ENCODE results near the gene GOLGA6L6.
"Not testable (repeated sequence)": the region's sequence is repeated elsewhere in the genome, so short reads cannot be mapped to it uniquely, and the experiment has no call there.

GOLGA6L6 gene, protein sequence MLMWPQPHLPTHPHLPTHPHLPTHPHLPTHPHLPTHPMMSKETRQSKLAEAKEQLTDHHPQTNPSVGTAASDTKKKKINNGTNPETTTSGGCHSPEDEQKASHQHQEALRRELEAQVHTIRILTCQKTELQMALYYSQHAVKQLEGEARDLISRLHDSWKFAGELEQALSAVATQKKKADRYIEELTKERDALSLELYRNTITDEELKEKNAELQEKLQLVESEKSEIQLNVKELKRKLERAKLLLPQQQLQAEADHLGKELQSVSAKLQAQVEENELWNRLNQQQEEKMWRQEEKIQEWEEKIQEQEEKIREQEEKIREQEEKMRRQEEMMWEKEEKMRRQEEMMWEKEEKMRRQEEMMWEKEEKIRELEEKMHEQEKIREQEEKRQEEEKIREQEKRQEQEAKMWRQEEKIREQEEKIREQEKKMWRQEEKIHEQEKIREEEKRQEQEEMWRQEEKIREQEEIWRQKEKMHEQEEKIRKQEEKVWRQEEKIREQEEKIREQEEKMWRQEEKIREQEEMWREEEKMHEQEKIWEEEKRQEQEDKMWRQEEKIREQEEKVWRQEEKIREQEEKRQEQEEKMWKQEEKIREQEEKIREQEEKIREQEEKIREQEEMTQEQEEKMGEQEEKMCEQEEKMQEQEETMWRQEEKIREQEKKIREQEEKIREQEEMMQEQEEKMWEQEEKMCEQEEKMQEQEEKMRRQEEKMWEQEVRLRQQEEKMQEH

DNA sequence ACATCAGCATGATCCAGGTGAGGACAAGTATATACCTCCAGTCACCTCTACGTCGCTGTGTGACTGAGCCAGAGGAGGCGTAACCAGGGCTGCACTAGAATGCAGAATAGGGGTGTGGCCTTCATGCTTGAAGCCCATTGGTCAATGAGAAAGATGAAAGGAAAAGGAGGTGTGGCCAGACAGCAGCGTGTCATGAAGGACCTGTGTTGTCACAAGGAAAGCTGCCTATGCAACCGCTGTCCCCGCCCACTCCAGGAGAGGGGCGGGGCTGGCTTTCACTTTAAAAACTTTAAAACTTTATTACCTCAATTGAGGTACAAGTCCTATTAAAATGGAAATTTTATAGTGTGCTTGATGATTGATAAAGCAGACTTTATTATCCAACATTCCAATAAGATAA lies at the start of gene GOLGA6L6:
GOLGA6L6 (minus strand) TSS at position 101 of the 400 bp plus-strand sequence; CDS start at position 10, 91 bp downstream.
- DNase-seq, result not testable (repeated sequence)

DNA sequence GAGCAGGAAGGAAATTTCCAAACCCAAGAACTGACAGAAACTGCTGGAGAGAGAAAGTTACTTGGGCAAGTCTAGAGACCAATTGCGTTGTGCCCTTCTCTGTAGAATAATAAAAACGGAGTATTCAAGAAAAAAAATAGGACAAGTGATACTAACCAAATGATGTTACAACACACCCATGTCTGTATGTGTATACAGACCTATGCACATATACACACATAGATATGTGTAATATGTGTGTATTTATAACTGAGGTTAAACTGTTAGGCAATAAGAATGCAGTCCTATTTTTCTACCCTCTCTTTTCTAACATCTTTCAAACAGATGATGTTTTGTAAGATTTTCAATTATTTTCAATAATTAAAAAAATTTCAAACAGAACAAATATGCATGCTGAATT lies 48.5 kb upstream of the GOLGA6L6 start:
- DNase-seq, result not testable (repeated sequence)

DNA sequence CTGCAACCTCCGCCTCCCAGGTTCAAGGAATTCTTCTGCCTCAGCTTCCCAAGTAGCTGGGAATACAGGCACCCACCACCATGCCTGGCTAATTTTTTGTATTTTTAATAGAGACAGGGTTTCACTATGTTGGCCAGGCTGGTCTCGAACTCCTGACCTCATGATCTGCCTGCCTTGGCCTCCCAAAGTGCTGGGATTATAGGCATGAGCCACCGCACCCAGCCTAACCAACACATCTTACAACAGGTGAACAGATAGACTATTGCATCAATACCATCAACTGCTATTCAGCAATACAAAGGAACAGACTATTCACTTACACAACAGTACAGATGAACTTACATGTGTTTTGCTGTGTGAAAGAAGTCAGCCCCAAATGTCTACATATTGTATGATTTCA lies 45.2 kb upstream of the GOLGA6L6 start:
- DNase-seq, result not testable (repeated sequence)

DNA sequence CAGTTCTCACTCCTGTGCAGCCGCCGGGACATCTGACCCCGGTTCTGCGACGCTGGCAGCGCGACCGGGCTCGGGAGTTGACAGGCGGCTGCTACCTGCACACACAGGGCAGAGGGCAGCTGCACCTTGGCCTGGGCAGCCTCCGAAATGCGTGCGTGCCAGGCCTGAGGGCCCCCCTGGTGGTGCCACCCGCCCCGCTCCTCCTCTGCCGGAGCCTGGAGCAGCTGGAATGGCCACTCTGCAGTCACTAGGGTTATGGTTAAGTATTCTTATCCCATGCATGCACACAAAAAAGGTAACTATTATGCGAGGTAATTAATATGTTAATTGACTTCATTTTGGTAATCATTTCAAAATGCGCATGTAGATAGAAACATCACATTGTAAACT lies 41.1 kb upstream of the GOLGA6L6 start:
- not testable (repeated sequence) for DNase-seq

DNA sequence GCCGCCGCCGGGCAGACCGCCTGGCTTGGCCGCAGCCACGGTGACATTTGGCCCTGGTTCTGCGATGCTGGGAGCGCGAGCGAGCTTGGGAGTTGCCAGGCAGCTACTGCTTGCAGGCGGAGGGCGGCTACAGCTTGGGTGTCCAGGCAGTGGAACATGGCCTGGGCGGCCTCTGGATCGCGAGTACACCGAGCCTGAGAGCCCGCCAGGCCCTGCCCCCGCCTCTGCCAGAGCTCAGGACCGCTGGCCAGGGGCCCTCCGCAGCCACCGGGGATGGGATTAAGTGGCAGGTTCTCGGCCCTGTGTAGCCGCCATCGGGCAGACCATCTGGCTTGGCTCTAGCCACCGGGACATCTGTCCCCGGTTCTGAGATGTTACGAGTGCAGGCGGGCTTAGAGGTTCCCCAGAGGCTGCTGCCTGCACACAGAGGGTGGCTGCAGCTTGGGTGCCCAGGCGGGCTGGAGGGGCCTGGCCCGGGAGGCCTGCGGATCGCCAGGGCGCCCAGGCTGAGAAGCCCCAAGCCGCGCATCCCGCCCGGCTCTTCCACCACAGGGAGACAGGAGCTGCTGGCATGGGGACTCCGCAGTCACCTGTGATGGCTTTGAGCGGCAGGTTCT lies 40.6 kb upstream of the GOLGA6L6 start:
- not testable (repeated sequence) for DNase-seq

DNA sequence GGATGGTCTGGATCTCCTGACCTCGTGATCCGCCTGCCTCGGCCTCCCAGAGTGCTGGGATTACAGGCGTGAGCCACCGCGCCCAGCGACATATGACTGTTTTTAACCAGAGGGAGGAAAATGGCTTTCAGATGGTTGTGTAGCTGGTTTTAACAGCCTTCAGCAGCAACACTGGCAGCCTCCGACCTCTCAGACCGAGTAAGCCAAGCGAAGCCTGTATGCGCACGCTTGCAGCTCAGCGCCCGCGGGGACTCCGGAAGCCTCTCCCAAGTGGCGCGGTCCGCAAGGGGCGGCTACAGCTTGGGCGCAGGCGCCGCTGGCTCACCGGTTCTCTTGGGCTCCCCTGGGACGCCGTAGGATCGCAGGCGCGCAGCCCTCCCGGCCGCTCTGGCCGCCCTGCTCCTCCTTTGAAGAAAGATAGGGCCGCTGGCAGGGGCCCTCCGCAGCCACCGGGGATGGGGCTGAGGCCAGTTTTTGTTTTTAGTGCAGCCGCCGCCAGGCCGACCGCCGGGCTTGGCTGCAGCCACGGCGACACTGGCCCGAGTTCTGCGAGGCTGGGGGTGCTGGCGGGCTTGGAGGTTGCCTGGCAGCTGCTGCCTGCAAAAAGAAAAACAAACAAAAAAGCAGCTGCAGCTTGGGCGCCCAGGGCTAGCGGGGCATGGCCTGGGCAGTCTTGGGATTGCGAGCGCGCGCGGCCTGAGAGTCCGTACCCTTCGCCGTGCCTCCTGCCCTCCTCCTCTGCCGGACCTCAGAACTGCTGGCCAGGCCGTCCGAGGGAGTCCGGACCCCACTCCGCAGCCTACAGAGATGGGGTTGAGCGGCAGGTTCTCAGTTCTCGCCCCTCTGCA lies 39.9 kb upstream of the GOLGA6L6 start:
- DNase-seq, result not testable (repeated sequence)

DNA sequence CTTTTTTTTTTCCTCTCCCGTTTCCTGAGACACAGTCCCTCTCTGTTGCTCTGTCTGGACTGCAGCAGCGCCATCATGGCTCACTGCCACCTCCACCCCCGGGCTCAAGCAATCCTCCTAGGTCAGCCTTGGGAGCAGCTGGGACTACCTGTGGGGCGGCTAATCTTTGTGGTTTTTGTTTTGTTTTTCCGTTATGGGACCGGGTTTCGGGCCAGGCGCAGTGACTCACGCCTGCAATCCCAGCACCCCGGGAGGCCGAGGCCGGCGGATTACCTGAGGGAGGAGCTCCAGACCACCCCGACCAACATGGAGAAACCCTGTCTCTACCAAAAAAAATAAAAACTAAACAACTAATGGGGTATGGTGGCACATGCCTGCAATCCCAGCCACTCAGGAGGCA lies 38.1 kb upstream of the GOLGA6L6 start:
- DNase-seq, result not testable (repeated sequence)

DNA sequence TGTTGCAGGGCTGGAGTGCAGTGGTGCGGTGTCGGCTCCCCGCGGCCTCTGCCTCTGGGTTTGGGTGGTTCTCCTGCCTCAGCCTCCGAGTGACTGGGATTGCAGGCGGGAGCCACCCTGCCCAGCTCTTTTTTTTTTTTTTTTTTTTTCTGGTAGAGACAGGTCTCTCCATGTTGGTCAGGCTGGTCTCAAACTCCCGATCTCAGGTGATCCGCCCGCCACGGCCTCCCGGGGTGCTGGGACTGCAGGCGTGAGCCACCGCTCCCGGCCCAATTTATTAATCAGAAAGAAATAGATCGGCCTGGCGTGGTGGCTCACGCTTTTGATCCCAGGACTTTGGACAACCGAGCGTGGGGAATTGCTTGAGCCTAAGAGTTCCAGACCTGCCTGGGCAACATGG lies 9.7 kb upstream of the GOLGA6L6 start:
- not testable (repeated sequence) for DNase-seq

DNA sequence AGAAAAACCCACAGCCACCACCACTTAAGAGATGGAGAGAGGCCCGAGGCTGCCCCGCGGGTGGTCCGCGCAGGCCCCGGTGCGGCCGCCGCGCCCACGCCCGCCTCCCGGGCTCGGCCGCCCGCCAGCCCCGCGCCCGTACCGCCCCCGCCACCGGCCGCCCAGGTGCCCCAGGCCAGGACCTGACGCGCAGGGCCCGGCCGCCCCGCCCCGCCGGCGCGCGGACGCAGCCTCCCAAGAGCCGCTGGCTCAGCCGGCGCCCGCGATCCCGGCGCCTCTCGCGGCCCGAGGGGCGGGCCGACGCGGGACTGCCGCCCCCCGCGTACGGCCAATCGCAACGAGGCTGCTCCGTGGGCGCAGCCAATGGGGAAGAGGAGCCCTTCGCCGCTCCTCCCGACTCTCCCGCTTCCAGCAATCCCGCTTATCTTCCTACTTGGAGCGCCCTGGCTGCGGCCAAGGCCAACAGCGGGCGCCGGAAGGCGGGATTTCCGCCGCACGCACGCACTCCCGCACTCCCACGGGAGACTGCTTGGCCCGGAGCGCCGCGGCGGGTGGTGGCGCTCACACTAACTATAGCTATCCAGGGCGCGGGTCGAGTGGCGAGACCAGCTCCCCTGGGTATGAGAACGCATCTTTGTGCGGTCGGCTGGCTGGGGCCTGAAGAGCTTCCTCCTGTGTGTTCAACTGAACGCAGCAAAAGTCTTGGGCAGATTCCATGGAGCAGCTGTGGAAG lies 35.5 kb downstream of the GOLGA6L6 start:
- not testable (repeated sequence) for DNase-seq

DNA sequence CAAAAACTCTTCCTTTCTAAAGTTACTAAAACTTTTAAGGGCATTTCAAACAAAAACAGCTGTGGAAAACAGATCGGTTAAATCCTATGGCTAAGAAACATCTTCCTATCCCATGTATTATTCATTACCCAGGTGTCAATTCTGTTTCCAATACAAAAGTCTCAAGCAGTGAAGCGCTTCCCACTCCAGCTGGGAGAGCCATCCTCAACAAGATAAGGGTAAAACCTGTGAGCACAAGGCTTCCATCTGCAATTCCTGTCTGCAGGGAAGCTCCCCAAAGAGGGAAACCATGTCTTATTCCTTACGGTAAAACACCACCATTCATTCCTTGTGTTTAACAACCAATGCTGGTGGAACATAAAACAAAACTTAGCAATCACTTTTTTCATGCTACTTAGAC lies 38.8 kb downstream of the GOLGA6L6 start:
- DNase-seq, result not testable (repeated sequence)

DNA sequence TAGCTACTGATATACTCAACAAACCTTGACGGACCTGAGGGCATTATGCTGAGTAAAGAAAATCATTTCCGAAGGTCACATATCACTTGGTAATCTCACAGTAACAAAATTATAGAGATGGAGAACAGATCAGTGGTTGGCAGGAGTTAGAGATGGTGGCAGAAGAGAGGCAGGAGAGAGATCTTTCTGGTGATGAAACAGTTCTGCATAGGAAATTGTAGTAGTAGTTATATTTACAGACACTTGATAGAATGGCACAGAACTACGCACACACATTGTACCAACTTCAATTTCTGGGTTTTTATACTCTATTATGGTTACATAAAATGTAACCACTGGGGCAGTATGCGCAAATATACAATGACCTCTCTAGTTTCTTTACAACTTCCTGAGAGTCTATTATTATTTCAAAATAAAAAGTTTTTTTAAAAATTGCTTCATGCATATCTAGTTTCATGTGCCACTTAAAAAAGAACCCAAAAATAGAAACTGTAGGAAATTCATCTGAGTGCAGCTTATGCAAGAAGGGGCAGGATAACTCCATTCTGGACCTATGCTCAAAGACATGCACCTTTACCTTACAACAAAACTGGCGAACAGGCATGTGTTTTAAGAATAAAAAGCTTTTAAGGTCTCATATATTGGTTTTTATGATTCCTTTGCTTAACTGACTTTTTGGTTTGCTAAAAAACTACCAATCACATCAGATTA lies 39.9 kb downstream of the GOLGA6L6 start:
- not testable (repeated sequence) for DNase-seq

DNA sequence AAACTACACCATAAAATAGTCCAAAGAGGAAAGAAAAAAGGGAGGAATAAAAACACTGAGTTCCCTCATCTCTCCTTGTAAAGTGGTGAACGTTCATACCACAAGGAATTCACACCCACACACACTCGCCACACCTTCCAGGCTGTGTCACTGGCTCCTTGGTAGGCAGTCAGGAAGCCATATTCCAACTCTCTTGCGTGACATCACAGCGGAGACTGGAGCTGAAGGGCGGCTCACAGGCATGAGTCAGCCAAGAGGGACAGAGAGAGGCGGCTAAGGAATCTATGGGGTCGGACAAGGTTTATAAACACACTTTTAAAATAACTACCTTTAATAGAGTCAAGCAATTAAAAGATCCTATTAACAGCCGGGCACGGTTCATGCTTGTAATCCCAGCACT lies 43.8 kb downstream of the GOLGA6L6 start:
- DNase-seq, result not testable (repeated sequence)

DNA sequence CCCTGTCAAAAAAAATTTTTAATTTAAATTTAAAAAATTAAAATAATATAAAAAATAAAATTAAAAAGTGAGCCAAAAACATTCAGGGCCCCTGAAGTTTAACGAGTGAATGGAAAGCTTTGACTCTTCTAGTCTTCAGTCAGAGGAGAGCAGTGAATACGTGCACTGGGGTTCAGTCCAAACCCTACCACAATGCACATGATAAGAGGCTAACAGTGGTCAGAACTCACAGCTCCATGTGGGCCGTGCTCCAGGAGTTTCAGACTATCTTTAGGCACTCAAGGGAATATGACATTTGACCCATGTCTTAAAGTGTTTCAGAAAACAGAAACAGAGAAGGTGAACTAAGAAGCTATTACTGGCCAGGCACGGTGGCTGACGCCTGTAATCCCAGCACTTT lies 48.6 kb downstream of the GOLGA6L6 start:
- not testable (repeated sequence) for DNase-seq

DNA sequence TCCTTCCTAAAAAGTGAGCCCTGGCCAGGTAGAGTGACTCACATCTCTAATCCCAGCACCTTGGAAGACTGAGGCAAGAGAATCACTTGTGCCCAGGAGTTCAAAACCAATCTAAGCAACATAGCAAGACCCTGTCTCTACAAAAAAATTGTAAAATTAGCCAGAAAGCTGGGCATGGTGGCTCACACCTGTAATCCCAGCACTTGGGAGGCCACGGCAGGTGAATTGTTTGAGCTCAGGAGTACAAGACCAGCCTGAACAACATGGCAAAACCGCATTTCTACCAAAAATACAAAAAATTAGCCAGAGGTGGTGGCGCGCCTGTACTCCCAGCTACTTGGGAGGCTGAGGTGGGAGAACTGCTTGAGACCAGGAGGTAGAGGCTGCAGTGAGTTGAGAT lies 49.0 kb downstream of the GOLGA6L6 start:
- DNase-seq, result not testable (repeated sequence)

DNA sequence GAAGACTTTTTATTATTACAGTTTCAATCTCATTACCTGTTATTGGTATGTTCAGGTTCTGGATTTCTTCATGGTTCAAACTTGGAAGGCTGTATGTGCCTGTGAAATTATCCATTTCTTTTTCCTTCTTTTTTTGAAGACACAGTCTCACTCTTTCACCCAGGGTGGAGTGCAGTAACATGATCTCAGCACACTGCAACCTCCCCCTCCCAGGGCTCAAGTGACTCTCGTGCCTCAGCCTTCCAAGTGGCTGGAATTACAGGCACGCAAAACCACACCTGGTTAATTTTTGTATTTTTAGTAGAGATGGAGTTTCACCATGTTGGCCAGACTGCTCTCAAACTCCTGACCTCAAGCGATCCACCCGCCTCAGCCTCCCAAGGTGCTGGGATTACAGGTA lies 52.3 kb downstream of the GOLGA6L6 start:
- not testable (repeated sequence) for DNase-seq
